Measurements from ENCODE around the gene PPP1R14B.
A peak's percentile ranks its signal among the peaks of the same experiment; 100 is the strongest.

The PPP1R14B gene

GRCh38 chr11:64246871-64247728, at the start of gene PPP1R14B:
Gene PPP1R14B (minus strand): TSS chr11:64246943. CDS start chr11:64246673, 270 bp downstream.
- DNase-seq: peak; percentile 74 to 81

- DNase-seq: no peak
Measured at GRCh38 chr11:64296236-64296635, 49.5 kb upstream of the PPP1R14B start.

GRCh38 chr11:64295760-64296159, 49.0 kb upstream of the PPP1R14B start:
- no peak for DNase-seq

GRCh38 chr11:64294774-64295173, 48.0 kb upstream of the PPP1R14B start:
- DNase-seq: no peak

GRCh38 chr11:64292460-64293254, 45.9 kb upstream of the PPP1R14B start:
- no peak for DNase-seq

GRCh38 chr11:64291752-64292459, 45.2 kb upstream of the PPP1R14B start:
- DNase-seq: no peak

GRCh38 chr11:64291262-64291751, 44.6 kb upstream of the PPP1R14B start, which contains the start of gene KCNK4:
Gene KCNK4 (plus strand): TSS chr11:64291302. CDS start chr11:64293019, 1,717 bp downstream.
- DNase-seq: no peak

- no peak for DNase-seq
Measured at GRCh38 chr11:64290352-64291261, 43.9 kb upstream of the PPP1R14B start.

- DNase-seq: no peak
Measured at GRCh38 chr11:64289002-64289564, 42.3 kb upstream of the PPP1R14B start.

GRCh38 chr11:64288353-64288750, 41.6 kb upstream of the PPP1R14B start:
- DNase-seq: no peak

GRCh38 chr11:64287676-64288352, 41.1 kb upstream of the PPP1R14B start:
- no peak for DNase-seq

GRCh38 chr11:64286801-64287159, 40.0 kb upstream of the PPP1R14B start:
- no peak for DNase-seq

GRCh38 chr11:64285885-64286800, 39.4 kb upstream of the PPP1R14B start:
- peak; percentile 39 to 70 for DNase-seq

- DNase-seq: peak; percentile 65 to 81
Measured at GRCh38 chr11:64284962-64285884, 38.5 kb upstream of the PPP1R14B start, which contains the start of gene GPR137. Gene GPR137 (plus strand): TSS chr11:64285848. CDS start chr11:64286525, 677 bp downstream.

GRCh38 chr11:64284048-64284961, 37.6 kb upstream of the PPP1R14B start, which contains the start of gene BAD:
Gene BAD (minus strand): TSS chr11:64284665. CDS start chr11:64284368, 297 bp downstream.
- DNase-seq: peak; percentile 92

- no peak for DNase-seq
Measured at GRCh38 chr11:64283092-64283491, 36.3 kb upstream of the PPP1R14B start.

All from NCI-H2081 (cell line).